H9 (cell line): ENCODE results near the gene TBCEL. TPM values are rescaled to one million over a fixed set of nuclear protein-coding genes. Genes with fewer than 3 reads are reported as not detected.

Experiments used
- DNase-seq: peaks from one replicate; pipeline ENCODE4 v3.0.0-alpha.2; 2017
- H2AFZ ChIP-seq: one replicate; pipeline ENCODE4 v1.6.1; 2013; ENCODE audit warnings: mild to moderate bottlenecking, low read length, control low read depth, moderate library complexity
- H2AK5ac ChIP-seq: 2 replicates; pipeline ENCODE4 v1.6.1; 2013; ENCODE audit warnings: low read length, control low read depth, mixed read lengths; ENCODE audit not compliant: insufficient read length
- H2BK120ac ChIP-seq: one replicate; pipeline ENCODE4 v1.6.1; 2013; ENCODE audit warnings: low read depth, mild to moderate bottlenecking, low read length, control low read depth, inconsistent platforms; ENCODE audit not compliant: poor library complexity, severe bottlenecking
- H2BK12ac ChIP-seq: 2 replicates; pipeline ENCODE4 v1.6.1; 2013; ENCODE audit warnings: low read length, control low read depth, mixed read lengths, low read depth; ENCODE audit not compliant: insufficient read length
- H2BK15ac ChIP-seq: 2 replicates; pipeline ENCODE4 v1.6.1; 2013; ENCODE audit warnings: low read depth, low read length, control low read depth
- H2BK20ac ChIP-seq: one replicate; pipeline ENCODE4 v1.6.1; 2013; ENCODE audit warnings: low read depth, mild to moderate bottlenecking, low read length, control low read depth, inconsistent platforms; ENCODE audit not compliant: poor library complexity, severe bottlenecking
- H2BK5ac ChIP-seq: 2 replicates; pipeline ENCODE4 v1.6.1; 2013; ENCODE audit warnings: low read length, control low read depth, mixed read lengths; ENCODE audit not compliant: insufficient read length
- H3K14ac ChIP-seq: 2 replicates; pipeline ENCODE4 v1.6.1; 2013; ENCODE audit warnings: low read length, control low read depth; ENCODE audit not compliant: insufficient read depth
- H3K18ac ChIP-seq: 2 replicates; pipeline ENCODE4 v1.6.1; 2013; ENCODE audit warnings: low read depth, mild to moderate bottlenecking, mixed read lengths, low read length, control low read depth; ENCODE audit not compliant: insufficient read length
- H3K23ac ChIP-seq: 2 replicates; pipeline ENCODE4 v1.6.1; 2013; ENCODE audit warnings: low read length, control low read depth, mixed read lengths, low read depth; ENCODE audit not compliant: insufficient read length
- H3K23me2 ChIP-seq: 2 replicates; pipeline ENCODE4 v1.6.1; 2013; ENCODE audit warnings: low read depth, mild to moderate bottlenecking, mixed read lengths, low read length, control low read depth; ENCODE audit not compliant: insufficient read length, poor library complexity, severe bottlenecking
- H3K27ac ChIP-seq: 2 replicates; pipeline ENCODE4 v1.5.1; 2013; ENCODE audit warnings: low read length, control low read depth, mixed read lengths, low read depth; ENCODE audit not compliant: insufficient read length
- H3K27me3 ChIP-seq: 2 replicates; pipeline ENCODE4 v1.6.1; 2013; ENCODE audit warnings: low read length, control low read depth, inconsistent platforms; ENCODE audit not compliant: insufficient read depth
- H3K4ac ChIP-seq: 2 replicates; pipeline ENCODE4 v1.6.1; 2013; ENCODE audit warnings: low read depth, mild to moderate bottlenecking, control low read depth, inconsistent platforms, low read length, moderate library complexity
- H3K4me1 ChIP-seq: 2 replicates; pipeline ENCODE4 v1.6.1; 2013; ENCODE audit warnings: low read length, control low read depth, inconsistent platforms; ENCODE audit not compliant: insufficient read depth
- H3K4me2 ChIP-seq: 2 replicates; pipeline ENCODE4 v1.6.1; 2013; ENCODE audit warnings: low read length, control low read depth, mixed read lengths; ENCODE audit not compliant: insufficient read length, insufficient read depth
- H3K56ac ChIP-seq: 2 replicates; pipeline ENCODE4 v1.6.1; 2013; ENCODE audit warnings: low read depth, mild to moderate bottlenecking, mixed read lengths, low read length, control low read depth; ENCODE audit not compliant: insufficient read length
- H3K79me1 ChIP-seq: 2 replicates; pipeline ENCODE4 v1.6.1; 2013; ENCODE audit warnings: low read depth, mild to moderate bottlenecking, moderate library complexity, low read length, control low read depth, inconsistent platforms; ENCODE audit not compliant: insufficient read depth, poor library complexity, severe bottlenecking
- H3K79me2 ChIP-seq: 2 replicates; pipeline ENCODE4 v1.6.1; 2013; ENCODE audit warnings: low read length, control low read depth, inconsistent platforms; ENCODE audit not compliant: insufficient read depth
- H3K9ac ChIP-seq: 2 replicates; pipeline ENCODE4 v1.6.1; 2013; ENCODE audit warnings: low read length, control low read depth, mixed read lengths; ENCODE audit not compliant: insufficient read length; ENCODE audit errors: extremely low read depth
- H3K9me3 ChIP-seq: one replicate; pipeline ENCODE4 v1.6.1; 2013; ENCODE audit warnings: low read depth, low read length, inconsistent platforms; ENCODE audit not compliant: control insufficient read depth
- H3T11ph ChIP-seq: one replicate; pipeline ENCODE4 v1.6.1; 2013; ENCODE audit warnings: mild to moderate bottlenecking, low read length, control low read depth, inconsistent platforms
- H4K20me1 ChIP-seq: one replicate; pipeline ENCODE4 v1.6.1; 2013; ENCODE audit not compliant: control insufficient read depth, insufficient read length, insufficient read depth
- H4K5ac ChIP-seq: 2 replicates; pipeline ENCODE4 v1.6.1; 2013; ENCODE audit warnings: low read depth, mild to moderate bottlenecking, mixed read lengths, low read length, control low read depth; ENCODE audit not compliant: insufficient read length
- H4K8ac ChIP-seq: replicated peaks from 2 replicates; pipeline ENCODE4 v1.6.1; 2013; ENCODE audit warnings: low read length, control low read depth, mixed read lengths, low read depth; ENCODE audit not compliant: insufficient read length
- H4K91ac ChIP-seq: 2 replicates; pipeline ENCODE4 v1.6.1; 2013; ENCODE audit warnings: low read depth, mild to moderate bottlenecking, moderate library complexity, mixed read lengths, low read length, control low read depth; ENCODE audit not compliant: insufficient read length
- H3K27ac Mint-ChIP-seq, 3 experiments: 2 replicates in 2 of 3; 3 replicates in 1 of 3; pipeline ENCODE4 v1.8.0; 2020 to 2021; ENCODE audit warnings: mixed read lengths in 3 of 3, mild to moderate bottlenecking in 1 of 3, moderate library complexity in 1 of 3
- H3K27me3 Mint-ChIP-seq: 2 replicates; pipeline ENCODE4 v1.8.0; 2021; ENCODE audit warnings: low read depth, mild to moderate bottlenecking, moderate library complexity, mixed read lengths
- H3K36me3 Mint-ChIP-seq, 3 experiments: 2 replicates in 2 of 3; 3 replicates in 1 of 3; pipeline ENCODE4 v1.8.0; 2020 to 2021; ENCODE audit warnings: low read depth in 3 of 3, mixed read lengths in 3 of 3; ENCODE audit not compliant: insufficient read depth in 1 of 3
- H3K4me1 Mint-ChIP-seq, 2 experiments: 2 replicates each; pipeline ENCODE4 v1.8.0; 2020; ENCODE audit warnings: mixed read lengths in 2 of 2
- H3K4me3 Mint-ChIP-seq, 2 experiments: 2 replicates in 1 of 2; 3 replicates in 1 of 2; pipeline ENCODE4 v1.8.0; 2020 to 2021; ENCODE audit warnings: mild to moderate bottlenecking in 2 of 2, mixed read lengths in 2 of 2, moderate library complexity in 1 of 2
- H3K9me3 Mint-ChIP-seq, 2 experiments: 2 replicates in 1 of 2; 3 replicates in 1 of 2; pipeline ENCODE4 v1.8.0; 2020; ENCODE audit warnings: mild to moderate bottlenecking in 2 of 2, mixed read lengths in 2 of 2, moderate library complexity in 1 of 2
- CTCF ChIP-seq: fragments of 200-600 bp; sonication (generic); conservative IDR thresholded peaks from 3 replicates; pipeline ENCODE4 v1.8.0; 2021; ENCODE audit warnings: antibody characterized with exemption, mild to moderate bottlenecking
- WGBS: extraction: QIAGEN DNeasy Blood & Tissue Kit; methylation state at CpG from one replicate; pipeline ENCODE4 v1.1.7; 2013; ENCODE audit warnings: missing lambda C conversion rate, low lambda C conversion rate, mixed read lengths; ENCODE audit not compliant: insufficient read length; ENCODE audit errors: extremely low coverage; 5-methylcytosine and 5-hydroxymethylcytosine counted together
- total RNA-seq: library from RNA; stranded (reverse); gene quantifications from 2 replicates; pipeline ENCODE4 v1.2.1, GENCODE V29; 2021

Gene TBCEL
- total RNA-seq, 1 experiment from 2014 or later = 17.3 TPM

- H3K9me3 ChIP-seq = no peaks in the 10 kb centered on the region
- Mint-ChIP-seq H3K36me3 (peaks cover 2 to 54% (median 20%) of the 10 kb centered on the region in 3 experiments; a peak in 6 of 7 replicates), H3K4me1 (no peaks in the 10 kb centered on the region), H3K9me3 (no peaks in the 10 kb centered on the region), H3K4me3 (no peak overlapping the region), H3K27ac (no peak overlapping the region; a peak in 1 of 7 replicates), H3K27me3 (no peaks in the 10 kb centered on the region)
- H2BK120ac ChIP-seq = no peak overlapping the region
- H2AFZ ChIP-seq = no peak overlapping the region
- no peaks in the 10 kb centered on the region for H3K79me1 ChIP-seq
- no CpG with 5 or more reads among the region's 4 CpGs for whole genome bisulfite sequencing
- no peak overlapping the region for H2AK5ac ChIP-seq
- H4K20me1 ChIP-seq = no peaks in the 10 kb centered on the region
- DNase-seq = no peak
- H3K23me2 ChIP-seq = no peaks in the 10 kb centered on the region
- no peak overlapping the region for H2BK12ac ChIP-seq
- H2BK15ac ChIP-seq = no peak overlapping the region
- H3T11ph ChIP-seq = no peak overlapping the region
- no peak overlapping the region for H4K8ac ChIP-seq
- H2BK20ac ChIP-seq = no peak overlapping the region
- no peak overlapping the region for H3K23ac ChIP-seq
- no peak overlapping the region for H3K27ac ChIP-seq
- TF ChIP-seq CTCF = no peak
- H2BK5ac ChIP-seq = no peak overlapping the region
- no peaks in the 10 kb centered on the region for H3K4me1 ChIP-seq
- H3K27me3 ChIP-seq = no peaks in the 10 kb centered on the region
- H3K79me2 ChIP-seq = no peaks in the 10 kb centered on the region
- no peak overlapping the region for H3K9ac ChIP-seq
- H3K14ac ChIP-seq = no peak overlapping the region
- H3K4me2 ChIP-seq = no peak overlapping the region
- H3K56ac ChIP-seq = no peak overlapping the region
- no peak overlapping the region for H4K5ac ChIP-seq
- no peak overlapping the region for H3K18ac ChIP-seq
- H4K91ac ChIP-seq = no peak overlapping the region
- H3K4ac ChIP-seq = no peak overlapping the region
Measured at GRCh38 chr11:121057922-121058321, 34.0 kb downstream of the TBCEL start.
